Ramos (cell line): ENCODE results near the gene DOCK3.
"Not testable (repeated sequence)": the region's sequence is repeated elsewhere in the genome, so short reads cannot be mapped to it uniquely, and the experiment has no call there.

Experiments used
- in situ Hi-C: fragments of 300-500 bp; cut with MboI; formaldehyde crosslinking; loops from one replicate; pipeline ENCODE4 v1.14.3; 2022; ENCODE audit warnings: low sequenced_read_pairs; ENCODE audit not compliant: unreplicated experiment

DOCK3 gene

DNA sequence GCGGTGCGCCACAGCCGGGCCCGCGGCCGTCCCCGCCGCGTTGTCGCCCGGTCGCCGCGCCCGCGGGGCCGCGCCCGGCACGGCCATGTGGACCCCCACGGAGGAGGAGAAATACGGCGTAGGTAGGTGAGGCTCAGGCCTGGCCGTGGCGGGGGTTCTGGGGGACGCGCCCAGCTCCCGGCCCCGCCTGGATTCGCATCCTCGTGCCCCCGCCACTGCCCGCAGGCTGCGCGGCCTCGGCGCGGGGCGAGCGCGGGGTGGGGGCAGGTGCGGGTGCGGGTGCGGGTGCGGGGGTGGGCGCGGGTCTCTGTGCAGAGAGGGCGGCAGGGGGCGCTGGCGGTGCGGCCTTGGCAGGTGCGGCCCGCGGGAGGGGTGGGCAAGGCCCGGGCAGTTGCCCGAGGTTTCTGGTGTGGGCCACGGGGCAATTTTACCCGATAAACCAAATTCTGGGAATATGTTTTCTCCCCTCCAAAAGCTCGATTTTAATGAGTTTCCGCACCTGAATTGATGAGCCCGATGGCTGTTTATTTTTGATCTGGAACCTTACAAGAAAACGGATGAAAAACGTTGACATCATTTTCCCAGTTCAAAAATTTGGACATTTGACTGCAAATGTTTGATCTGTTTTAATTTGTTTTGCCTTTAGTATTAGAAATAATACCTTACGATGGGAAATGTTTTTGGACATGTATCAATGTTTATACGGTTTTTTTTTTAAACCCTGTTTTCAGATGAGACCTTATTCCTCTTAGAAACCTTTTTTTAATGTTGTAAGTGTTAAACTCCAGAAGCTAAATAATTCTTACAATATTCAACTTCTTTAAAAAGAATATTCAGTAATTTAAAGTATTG, 678 bp downstream of the DOCK3 start:
- in situ Hi-C loops = no loop called here

DNA sequence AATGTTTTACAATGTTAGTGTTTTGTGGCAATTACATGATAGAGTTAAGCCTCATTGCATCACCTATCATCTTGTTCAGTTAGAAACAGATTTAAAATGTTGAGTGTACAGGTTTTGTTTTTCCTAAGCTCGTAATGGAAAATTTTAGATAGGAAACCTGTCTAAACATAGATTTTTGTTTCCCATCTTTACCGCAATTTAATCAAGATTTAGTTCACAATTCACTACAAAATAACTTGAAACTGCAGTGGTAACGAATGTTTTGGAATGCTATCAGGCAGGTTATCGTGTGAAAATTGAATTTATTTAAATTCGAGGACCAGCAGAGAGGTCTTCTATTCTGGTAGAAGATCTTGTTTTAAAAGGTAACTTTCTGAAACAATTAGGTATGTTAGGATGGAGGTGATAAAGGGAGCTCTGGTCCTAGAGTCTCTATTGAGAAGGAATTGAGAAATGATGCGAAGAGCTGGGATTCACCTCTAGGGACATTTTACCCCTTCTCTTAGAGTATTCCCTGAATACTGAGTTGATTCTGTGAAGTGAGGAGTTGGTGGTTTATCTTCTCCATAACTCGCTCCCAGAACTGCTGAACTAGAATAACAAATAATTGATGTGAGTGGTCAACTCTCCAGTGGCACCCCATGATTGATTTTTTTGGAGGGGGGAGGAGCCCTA, 1.4 kb downstream of the DOCK3 start:
- in situ Hi-C loops = no loop called here

DNA sequence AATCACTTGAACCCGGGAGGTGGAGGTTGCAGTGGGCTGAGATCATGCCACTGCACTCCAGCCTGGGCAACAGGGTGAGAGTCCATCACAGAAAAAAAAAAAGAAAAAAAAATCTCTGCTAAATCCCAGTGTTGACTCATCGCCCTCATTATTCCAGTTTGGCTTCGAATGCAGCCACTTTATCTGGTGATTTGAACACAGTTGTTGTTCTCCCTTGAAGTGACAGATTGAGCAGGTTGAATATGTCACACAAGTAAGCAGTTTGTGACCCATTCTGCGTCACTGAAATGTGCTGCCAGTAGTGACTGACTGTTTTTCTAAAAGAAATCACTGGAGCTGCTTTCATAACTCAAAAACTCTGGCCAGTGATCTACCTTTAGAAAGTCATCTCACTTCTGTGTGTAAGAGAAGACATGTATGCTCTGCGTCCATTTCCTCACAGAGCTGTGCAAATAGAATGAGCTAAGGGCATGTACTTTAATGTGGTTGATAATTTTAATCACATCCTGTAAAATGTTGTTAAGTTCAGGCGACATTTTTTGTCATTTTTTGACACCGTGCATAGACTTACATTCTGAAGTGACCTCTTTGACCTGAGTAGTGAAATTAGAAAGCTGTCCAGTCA, 12.5 kb downstream of the DOCK3 start:
- in situ Hi-C loops = no loop called here

DNA sequence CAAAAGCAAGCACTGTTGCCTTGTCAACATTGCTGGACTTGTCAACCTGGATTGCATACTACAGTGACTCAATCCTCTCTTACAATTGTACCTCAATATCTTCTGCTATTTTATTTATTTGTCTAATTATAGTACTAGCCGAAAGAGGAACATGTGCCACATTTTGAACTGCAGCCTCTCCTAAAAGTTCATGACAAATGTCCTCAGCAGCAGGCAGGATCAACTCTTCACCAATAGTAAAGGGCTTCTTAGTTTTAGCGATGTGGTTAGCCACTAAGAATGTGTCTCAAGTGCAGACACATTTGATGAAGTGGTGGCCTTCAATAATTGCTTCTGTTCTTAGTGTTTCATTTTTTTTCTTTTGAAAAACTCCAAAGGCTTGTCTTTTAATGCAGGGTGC, 13.2 kb downstream of the DOCK3 start:
- in situ Hi-C loops = no loop called here

DNA sequence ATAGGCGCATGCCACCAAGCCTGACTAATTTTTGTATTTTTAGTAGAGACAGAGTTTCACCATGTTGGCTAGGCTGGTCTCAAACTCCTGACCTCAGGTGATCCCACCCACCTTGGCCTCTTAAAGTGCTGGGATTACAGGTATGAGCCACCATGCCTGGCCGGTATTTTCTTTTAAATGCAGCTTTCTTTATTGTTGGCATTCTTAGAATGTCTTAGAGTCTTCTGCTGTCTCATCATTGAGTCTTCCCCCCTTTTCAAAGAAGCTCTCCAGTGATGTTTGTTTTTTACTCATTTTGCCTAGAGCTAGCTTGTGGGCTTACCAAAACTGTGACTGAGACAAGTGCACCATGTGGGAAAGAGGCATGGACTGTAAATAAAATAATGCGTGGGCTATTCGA, 13.9 kb downstream of the DOCK3 start:
- in situ Hi-C loops = not testable (repeated sequence)

- in situ Hi-C loops = no loop called here
Observed at GRCh38 chr3:50689558-50689957, 14.8 kb downstream of the DOCK3 start.

GRCh38 chr3:50695031-50695430, 20.3 kb downstream of the DOCK3 start:
- in situ Hi-C loops = no loop called here

GRCh38 chr3:50696276-50696675, 21.5 kb downstream of the DOCK3 start:
- in situ Hi-C loops = no loop called here

- in situ Hi-C loops = no loop called here
Observed at GRCh38 chr3:50698269-50698668, 23.5 kb downstream of the DOCK3 start.

DNA sequence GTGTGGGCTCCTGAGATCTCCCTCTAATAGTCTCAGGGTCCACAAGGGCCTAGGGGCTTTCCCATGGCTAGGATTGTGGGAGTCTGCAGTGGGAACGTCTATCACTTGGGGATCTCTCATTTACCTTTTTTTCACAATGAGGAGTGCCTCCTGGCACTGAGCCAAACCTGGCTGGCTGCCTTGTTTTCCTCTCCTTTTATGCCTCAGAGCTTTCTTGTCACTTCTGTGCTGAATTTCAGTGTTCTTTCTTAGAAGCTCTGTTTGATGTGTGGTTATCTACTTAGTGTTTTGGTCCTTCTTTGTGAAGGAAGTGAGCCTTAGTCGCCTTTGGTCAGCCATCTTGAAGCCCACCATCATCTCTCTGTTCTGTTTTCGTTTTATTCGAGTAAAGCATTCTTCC, 33.9 kb downstream of the DOCK3 start:
- in situ Hi-C loops = no loop called here

DNA sequence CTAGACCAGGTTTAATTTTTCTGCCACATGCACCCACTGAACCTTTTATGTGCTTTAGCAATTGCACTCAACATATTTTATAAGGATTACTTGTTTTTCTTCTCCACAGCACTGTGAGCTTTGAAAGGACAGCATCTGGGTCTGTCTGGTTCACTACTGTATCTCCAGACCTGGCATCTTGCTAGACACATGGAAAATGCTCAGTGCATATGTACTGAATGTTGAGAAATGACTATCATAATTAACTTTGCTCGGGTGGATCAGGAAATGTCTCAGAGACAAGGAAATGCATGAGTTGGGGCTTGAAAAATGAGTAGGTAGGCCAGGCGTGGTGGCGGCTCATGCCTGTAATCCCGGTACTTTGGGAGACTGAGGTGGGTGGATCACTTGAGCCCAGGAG, 40.2 kb downstream of the DOCK3 start:
- in situ Hi-C loops = no loop called here

DNA sequence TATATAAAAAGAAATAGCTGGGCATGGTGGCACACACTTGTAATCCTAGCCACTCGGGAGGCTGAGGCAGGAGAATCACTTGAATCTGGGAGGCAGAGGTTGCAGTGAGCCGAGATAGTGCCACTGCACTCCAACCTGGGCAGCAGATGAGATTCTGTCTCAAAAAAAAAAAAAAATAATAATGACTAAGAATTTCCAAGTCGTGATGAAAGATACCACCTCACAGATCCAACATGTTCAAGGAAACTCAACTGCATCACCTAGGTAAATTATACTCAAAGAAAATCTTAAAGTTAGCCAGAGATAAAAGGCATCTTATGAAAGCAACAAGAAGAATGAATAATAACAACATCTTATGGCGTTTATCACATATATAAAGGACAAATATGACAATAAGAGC, 50.1 kb downstream of the DOCK3 start:
- in situ Hi-C loops = no loop called here

DNA sequence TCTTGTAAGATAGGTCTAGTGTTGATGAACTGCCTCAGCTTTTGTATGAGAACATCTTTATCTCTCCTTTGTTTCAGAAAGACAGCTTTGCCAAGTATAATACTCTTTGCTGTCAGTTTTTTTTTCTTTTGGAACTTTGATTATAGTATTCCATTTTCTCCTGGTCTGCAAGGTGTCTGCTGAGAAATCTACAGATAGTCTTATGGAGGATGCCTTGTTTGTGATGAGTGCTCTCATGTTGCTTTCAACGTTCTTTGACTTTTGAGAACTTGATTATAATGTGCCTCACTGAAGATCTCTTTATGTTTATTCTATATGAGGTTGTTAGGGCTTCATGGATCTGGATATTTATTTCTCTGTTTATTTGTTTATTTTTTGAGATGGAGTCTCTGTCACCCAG, 60.3 kb downstream of the DOCK3 start:
- in situ Hi-C loops = no loop called here

GRCh38 chr3:50737193-50737905, 62.6 kb downstream of the DOCK3 start:
- in situ Hi-C loops = no loop called here

DNA sequence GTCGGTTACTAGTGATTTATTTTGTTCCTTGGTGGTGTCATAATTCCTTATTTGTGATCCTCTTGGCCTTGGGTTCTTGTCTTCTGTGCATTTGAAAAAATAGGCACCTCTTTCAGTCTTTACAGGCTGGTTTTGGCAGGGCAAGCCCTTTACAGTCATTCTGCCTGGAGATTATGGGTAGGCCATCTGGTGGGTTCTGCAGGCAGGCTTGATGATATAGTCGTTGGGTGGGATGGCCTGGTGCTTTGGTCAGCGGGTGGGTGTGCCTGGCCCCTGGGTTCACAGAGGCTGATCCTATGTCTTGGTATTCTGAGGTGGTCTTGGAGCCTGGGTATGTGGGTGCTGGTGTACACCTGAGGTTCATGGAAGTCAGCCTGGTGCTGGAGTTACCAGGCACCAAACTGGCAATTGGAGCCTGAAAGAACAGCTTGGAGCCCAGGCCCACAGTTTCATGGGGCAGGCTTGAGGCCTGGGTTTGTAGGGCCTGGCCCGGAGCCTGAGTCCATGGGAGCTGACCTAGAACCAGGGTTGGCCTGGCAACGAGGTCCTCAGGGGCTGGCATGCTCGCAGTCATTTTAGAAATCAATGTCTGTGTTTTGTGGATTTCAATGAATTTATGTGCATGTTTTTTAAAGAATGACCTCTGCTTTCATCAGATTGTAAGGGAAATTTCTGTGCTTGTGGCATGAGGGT, 63.3 kb downstream of the DOCK3 start:
- in situ Hi-C loops = no loop called here

- in situ Hi-C loops = no loop called here
Observed at GRCh38 chr3:50743643-50744042, 68.9 kb downstream of the DOCK3 start.

DNA sequence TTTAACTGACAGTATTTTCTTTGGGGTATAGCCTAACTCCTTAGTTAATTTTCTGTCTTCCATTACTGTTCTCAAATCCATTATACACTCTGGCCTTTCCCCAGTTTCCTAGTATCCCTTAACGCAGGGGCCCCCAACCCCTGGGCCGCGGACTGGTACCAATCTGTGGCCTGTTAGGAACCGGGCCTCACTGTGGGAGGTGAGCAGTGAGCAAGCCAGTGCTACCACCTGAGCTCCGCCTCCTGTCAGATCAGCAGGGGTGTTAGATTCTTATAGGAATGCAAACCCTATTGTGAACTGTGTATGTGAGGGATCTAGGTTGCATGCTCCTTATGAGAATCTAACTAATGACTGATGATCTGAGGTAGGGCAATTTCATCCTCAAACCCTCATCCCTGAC, 75.1 kb downstream of the DOCK3 start:
- in situ Hi-C loops = no loop called here

GRCh38 chr3:50759015-50759414, 84.3 kb downstream of the DOCK3 start:
- in situ Hi-C loops = no loop called here

- in situ Hi-C loops = no loop called here
Observed at GRCh38 chr3:50777680-50778079, 103.0 kb downstream of the DOCK3 start.

DNA sequence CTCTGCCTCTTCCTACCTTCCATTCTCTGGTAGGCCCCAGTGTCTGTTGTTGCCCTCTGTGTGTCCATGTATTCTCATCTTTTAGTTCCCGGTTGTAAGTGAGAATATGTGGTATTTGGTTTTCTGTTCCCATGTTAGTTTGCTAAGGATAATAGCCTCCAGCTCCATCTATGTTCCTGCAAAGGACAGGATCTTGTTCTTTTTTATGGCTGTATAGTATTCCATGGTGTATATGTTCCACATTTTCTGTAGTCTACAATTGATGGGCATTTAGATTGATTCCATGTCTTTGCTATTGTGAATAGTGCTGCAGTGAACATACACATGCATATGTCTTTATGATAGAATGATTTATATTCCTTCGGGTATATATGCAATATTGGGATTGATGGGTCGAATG, 107.0 kb downstream of the DOCK3 start:
- in situ Hi-C loops = not testable (repeated sequence)
